ENCODE measurements around the gene NUMA1. TPM values are rescaled to one million over a fixed set of nuclear protein-coding genes. Genes with fewer than 3 reads are reported as not detected.

Gene NUMA1
- total and polyA plus RNA-seq, 9 of the 15 experiments (the other 6 are each of a cell fraction or from before 2014, with no cell fraction given): 4.1 to 104 (median 51.2) TPM

- TF ChIP-seq ZBTB5 (IDR thresholded peaks at IDR 0.05) (no peak), NKRF (IDR thresholded peaks at IDR 0.05; ENCODE audit: borderline replicate concordance) (no peak), HNRNPH1 (optimal IDR thresholded peaks at IDR 0.05; ENCODE audit: low read depth, low read length) (no peak), HCFC1 (IDR thresholded peaks at IDR 0.05; ENCODE audit: low read depth, low read length) (no peak)
These were observed 32.9 kb upstream of the NUMA1 start (continued) for GRCh38 chr11:72112978-72113808.

Data from K562 (cell line).